ENCODE data around the gene PBX1. TPM values are rescaled to one million over a fixed set of nuclear protein-coding genes. Genes with fewer than 3 reads are reported as not detected.

The PBX1 gene
- total RNA-seq, 2 donors from 2014 or later: 50.5 to 53.1 TPM

DNA sequence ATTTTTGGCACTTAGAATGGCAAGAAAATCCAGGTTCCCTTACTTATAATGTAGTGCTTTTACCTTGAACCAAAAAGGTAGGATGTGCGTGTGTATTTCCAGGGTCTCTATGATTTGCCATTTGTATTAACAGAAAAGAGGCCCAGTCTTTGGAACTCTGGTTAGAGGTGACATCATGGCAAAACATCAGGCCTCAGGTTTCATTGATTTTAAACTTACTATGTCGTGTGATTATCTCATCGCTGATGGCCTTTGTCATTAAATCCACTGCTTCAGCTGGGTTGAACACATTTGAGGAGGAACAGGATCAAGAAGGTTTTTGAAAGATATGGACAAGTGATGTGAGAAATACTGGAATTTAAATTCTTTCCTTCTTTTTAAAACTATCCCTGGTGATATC lies 95.2 kb downstream of the PBX1 start:
- no peaks in the 10 kb centered on the region for H3K27me3 ChIP-seq (replicated peaks; ENCODE audit: insufficient read depth)
- no peaks in the 10 kb centered on the region for H3K36me3 ChIP-seq
- TF ChIP-seq, protein P1, sequence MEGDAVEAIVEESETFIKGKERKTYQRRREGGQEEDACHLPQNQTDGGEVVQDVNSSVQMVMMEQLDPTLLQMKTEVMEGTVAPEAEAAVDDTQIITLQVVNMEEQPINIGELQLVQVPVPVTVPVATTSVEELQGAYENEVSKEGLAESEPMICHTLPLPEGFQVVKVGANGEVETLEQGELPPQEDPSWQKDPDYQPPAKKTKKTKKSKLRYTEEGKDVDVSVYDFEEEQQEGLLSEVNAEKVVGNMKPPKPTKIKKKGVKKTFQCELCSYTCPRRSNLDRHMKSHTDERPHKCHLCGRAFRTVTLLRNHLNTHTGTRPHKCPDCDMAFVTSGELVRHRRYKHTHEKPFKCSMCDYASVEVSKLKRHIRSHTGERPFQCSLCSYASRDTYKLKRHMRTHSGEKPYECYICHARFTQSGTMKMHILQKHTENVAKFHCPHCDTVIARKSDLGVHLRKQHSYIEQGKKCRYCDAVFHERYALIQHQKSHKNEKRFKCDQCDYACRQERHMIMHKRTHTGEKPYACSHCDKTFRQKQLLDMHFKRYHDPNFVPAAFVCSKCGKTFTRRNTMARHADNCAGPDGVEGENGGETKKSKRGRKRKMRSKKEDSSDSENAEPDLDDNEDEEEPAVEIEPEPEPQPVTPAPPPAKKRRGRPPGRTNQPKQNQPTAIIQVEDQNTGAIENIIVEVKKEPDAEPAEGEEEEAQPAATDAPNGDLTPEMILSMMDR (IDR thresholded peaks at IDR 0.05): no peak
- no peak for DNase-seq (ENCODE audit: low spot score)
- H3K27ac ChIP-seq: no peak overlapping the region
- H3K9me3 ChIP-seq: no peaks in the 10 kb centered on the region
- peaks cover 0 to 17% of the 10 kb centered on the region in 2 donors for H3K4me1 ChIP-seq (ENCODE audit: control insufficient read depth in 1 of 2, low read depth in 2 of 2)
- no peak for ATAC-seq (ENCODE audit: insufficient number of reproducible peaks, low FRiP score, low read depth)
- no peak overlapping the region for H3K4me3 ChIP-seq

DNA sequence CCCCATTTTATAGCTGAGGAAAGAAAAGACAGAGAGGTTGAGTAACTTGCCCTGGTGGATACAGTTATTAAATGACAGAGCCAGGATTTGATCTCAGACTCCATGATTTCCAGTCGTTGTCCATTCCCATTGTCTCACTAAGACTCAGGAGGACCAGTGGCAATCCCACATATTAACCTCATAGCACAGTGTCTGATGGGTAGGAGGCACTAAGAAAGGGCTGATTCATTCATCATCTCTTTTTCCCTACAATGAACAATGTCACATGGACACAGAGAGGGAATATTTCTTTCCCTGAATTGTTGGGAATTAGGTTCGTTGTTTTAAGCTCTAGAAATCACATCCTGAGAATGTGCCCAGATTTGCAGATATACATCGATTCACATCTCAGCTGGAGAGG lies 99.9 kb downstream of the PBX1 start:
- no peaks in the 10 kb centered on the region for H3K36me3 ChIP-seq
- H3K4me1 ChIP-seq (ENCODE audit: control insufficient read depth in 1 of 2, low read depth in 2 of 2): peaks cover 4 to 14% of the 10 kb centered on the region in 2 donors
- H3K9me3 ChIP-seq: no peaks in the 10 kb centered on the region
- no peak overlapping the region for H3K4me3 ChIP-seq
- ATAC-seq (ENCODE audit: insufficient number of reproducible peaks, low FRiP score, low read depth) (no peak), DNase-seq (ENCODE audit: low spot score) (no peak)
- H3K27me3 ChIP-seq (replicated peaks; ENCODE audit: insufficient read depth): no peaks in the 10 kb centered on the region
- TF ChIP-seq, protein P1 (IDR thresholded peaks at IDR 0.05): no peak
- no peak overlapping the region for H3K27ac ChIP-seq

DNA sequence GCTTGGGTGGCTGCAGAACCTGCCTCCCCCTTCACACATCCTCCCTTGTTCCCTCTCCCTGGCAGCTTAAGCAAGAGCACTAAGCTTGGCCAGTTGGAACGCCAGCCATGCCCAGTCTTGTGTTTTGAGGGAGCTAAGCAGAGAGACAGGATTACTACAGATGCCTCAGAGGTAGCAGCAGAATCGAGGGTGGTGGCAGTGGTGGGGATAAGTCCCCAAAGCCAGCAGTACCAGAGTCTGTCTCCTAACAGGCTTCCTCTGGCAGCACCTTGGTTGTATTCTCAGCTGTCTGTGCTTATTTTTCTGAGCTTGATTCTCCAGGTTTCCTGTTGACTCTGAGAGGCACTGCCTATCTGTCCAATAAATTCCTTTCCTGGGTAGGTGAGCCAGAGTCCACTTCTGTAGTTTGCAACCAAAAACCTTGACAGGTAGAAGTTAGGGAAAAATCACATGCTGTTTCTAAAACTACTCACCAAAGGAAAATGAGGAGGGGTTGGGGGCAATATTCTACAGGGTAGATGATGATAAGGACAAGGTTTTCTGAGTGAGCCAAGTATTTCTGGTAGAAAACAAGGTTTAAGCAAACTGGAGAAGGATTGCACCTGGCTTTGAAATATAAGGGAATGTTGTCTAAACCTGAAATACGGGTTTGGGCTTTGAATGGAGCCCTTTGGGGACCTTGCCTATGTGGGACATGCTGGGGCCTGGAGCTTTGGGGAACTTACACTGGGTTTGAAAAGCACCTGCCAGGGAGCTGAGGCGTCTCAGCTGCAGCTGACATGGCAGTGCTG lies 100.8 kb downstream of the PBX1 start:
- Histone ChIP-seq H3K27me3 (replicated peaks; ENCODE audit: insufficient read depth) (no peaks in the 10 kb centered on the region), H3K9me3 (no peaks in the 10 kb centered on the region), H3K36me3 (no peaks in the 10 kb centered on the region), H3K4me3 (no peak overlapping the region), H3K4me1 (ENCODE audit: control insufficient read depth in 1 of 2, low read depth in 2 of 2) (peaks cover 4 to 14% of the 10 kb centered on the region in 2 donors), H3K27ac (no peak overlapping the region)
- ATAC-seq (ENCODE audit: insufficient number of reproducible peaks, low FRiP score, low read depth) (no peak), DNase-seq (ENCODE audit: low spot score) (no peak)
- TF ChIP-seq, protein P1 (IDR thresholded peaks at IDR 0.05): no peak

DNA sequence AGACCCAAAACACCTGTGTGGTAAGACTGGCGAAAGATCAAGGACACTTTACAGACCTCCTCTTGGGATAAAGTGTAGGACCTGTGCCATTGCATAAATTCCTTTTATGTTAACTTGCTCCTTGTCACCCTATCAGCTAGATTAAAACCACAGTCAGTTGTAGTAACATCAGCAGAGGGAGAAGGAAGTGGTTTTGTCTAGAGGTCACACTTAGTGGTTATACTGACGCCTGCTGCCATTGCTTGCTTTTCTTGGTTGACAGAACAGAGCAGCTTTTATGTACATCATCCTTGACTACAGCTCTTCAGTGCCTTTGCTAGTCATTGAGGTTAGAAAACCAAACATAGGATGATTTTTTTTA lies 101.4 kb downstream of the PBX1 start:
- no peak overlapping the region for H3K4me3 ChIP-seq
- TF ChIP-seq, protein P1 (IDR thresholded peaks at IDR 0.05): no peak
- no peak for ATAC-seq (ENCODE audit: insufficient number of reproducible peaks, low FRiP score, low read depth)
- no peak overlapping the region for H3K27ac ChIP-seq
- no peaks in the 10 kb centered on the region for H3K27me3 ChIP-seq (replicated peaks; ENCODE audit: insufficient read depth)
- no peaks in the 10 kb centered on the region for H3K36me3 ChIP-seq
- H3K9me3 ChIP-seq: no peaks in the 10 kb centered on the region
- no peak for DNase-seq (ENCODE audit: low spot score)
- H3K4me1 ChIP-seq (ENCODE audit: control insufficient read depth in 1 of 2, low read depth in 2 of 2): peaks cover 4 to 14% of the 10 kb centered on the region in 2 donors

DNA sequence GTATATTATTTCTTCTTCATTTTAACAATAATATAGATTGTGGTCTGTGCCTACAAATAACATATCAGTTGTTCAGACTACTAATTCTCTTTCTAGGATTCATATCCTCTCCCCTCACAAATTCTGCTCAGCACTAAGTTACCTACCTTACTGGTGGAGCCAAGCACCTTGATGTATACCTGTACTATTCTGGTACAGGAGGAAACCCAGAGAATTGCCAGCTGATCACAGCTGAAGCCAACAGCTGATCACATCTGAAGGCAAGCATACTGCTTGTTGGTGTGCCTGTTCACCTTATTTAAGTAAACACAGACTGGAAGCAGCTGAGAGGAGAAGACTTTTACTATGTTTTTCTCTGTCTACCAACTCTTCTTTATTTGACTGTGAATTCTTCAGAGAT lies 101.8 kb downstream of the PBX1 start:
- H3K4me1 ChIP-seq (ENCODE audit: control insufficient read depth in 1 of 2, low read depth in 2 of 2): peaks cover 4 to 17% of the 10 kb centered on the region in 2 donors
- TF ChIP-seq, protein P1 (IDR thresholded peaks at IDR 0.05): no peak

More for the DNA sequence above, 101.8 kb downstream of the PBX1 start:
- no peak overlapping the region for H3K27ac ChIP-seq
- DNase-seq (ENCODE audit: low spot score) (no peak), ATAC-seq (ENCODE audit: insufficient number of reproducible peaks, low FRiP score, low read depth) (no peak)
- H3K4me3 ChIP-seq: no peak overlapping the region
- no peaks in the 10 kb centered on the region for H3K36me3 ChIP-seq
- H3K27me3 ChIP-seq (replicated peaks; ENCODE audit: insufficient read depth): no peaks in the 10 kb centered on the region
- no peaks in the 10 kb centered on the region for H3K9me3 ChIP-seq
